Activated naive CD4-positive, alpha-beta T cell treated with anti-CD3 and anti-CD28 coated beads, Interleukin-2, amount 10 ng/mL, durations not matched to agents 5 hours and 36 hours (primary cell): ENCODE data around the gene CHCHD3. TPM values are rescaled to one million over a fixed set of nuclear protein-coding genes. Genes with fewer than 3 reads are reported as not detected.

ENCODE experiments used
- total RNA-seq, 2 experiments: library from RNA; stranded (reverse); gene quantifications; one replicate each; pipeline ENCODE4 v1.2.3, GENCODE V29; 2021

CHCHD3 gene
- total RNA-seq = 10 to 100 TPM; 37.6 to 40.9 TPM

GRCh38 chr7:133081599-133082389, at the start of gene CHCHD3:
CHCHD3 (minus strand) TSS chr7:133082090; CDS start chr7:133081937, 153 bp downstream.

Other genes starting within 250 kb of the CHCHD3 start
- gene EXOC4, start 171.0 kb upstream of the CHCHD3 start, total RNA-seq = 10 to 100 TPM; 65.7 to 70.6 TPM